Measurements from ENCODE around the gene ZNF646.
A peak's percentile ranks its signal among the peaks of the same experiment; 100 is the strongest.

DNA sequence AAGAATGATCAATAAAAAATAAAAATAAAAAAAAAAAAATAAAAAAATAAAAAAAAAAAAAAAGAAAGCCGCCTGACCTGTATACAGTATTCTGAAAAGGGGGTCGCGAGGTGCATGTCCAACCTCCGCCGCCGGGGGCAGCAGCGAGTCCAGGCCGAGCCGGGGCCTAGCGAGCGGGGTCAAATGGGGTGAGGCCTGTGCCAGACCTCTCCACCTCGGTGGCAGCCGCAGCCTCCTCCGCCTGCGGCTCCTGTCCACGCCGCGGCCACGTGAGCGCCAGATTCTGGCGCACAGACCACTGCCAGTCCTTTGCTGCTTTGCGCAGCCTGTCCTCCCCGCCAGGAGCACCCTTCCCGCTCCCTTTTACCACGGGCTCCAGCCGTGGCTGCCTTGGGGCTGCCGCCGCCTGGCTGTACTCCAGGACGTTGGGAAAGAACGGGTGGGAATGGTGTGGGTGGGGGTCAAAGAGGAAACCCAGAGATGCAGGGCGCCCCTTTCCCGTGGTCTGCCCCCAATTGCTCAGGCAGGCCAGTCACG is 31.5 kb downstream of the ZNF646 start:
- TF ChIP-seq, protein P1, sequence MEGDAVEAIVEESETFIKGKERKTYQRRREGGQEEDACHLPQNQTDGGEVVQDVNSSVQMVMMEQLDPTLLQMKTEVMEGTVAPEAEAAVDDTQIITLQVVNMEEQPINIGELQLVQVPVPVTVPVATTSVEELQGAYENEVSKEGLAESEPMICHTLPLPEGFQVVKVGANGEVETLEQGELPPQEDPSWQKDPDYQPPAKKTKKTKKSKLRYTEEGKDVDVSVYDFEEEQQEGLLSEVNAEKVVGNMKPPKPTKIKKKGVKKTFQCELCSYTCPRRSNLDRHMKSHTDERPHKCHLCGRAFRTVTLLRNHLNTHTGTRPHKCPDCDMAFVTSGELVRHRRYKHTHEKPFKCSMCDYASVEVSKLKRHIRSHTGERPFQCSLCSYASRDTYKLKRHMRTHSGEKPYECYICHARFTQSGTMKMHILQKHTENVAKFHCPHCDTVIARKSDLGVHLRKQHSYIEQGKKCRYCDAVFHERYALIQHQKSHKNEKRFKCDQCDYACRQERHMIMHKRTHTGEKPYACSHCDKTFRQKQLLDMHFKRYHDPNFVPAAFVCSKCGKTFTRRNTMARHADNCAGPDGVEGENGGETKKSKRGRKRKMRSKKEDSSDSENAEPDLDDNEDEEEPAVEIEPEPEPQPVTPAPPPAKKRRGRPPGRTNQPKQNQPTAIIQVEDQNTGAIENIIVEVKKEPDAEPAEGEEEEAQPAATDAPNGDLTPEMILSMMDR (IDR thresholded peaks at IDR 0.05; ENCODE audit: low read depth, low read length) = peak; percentile 73
- TF ChIP-seq MYC (IDR thresholded peaks at IDR 0.05; ENCODE audit: low read depth, low read length) = peak; percentile 97
- TF ChIP-seq POLR2A (IDR thresholded peaks at IDR 0.05; ENCODE audit: extremely low read depth, insufficient read length) = no peak
